GM21717 (cell line): ENCODE results near the gene NR2F2.

Source experiments
- ATAC-seq: cut with Tn5 transposase; IDR thresholded peaks from one replicate; pipeline ENCODE4 v1.9.1; 2021; ENCODE audit warnings: mild to moderate bottlenecking, moderate library complexity; ENCODE audit not compliant: unreplicated experiment

Gene NR2F2

DNA sequence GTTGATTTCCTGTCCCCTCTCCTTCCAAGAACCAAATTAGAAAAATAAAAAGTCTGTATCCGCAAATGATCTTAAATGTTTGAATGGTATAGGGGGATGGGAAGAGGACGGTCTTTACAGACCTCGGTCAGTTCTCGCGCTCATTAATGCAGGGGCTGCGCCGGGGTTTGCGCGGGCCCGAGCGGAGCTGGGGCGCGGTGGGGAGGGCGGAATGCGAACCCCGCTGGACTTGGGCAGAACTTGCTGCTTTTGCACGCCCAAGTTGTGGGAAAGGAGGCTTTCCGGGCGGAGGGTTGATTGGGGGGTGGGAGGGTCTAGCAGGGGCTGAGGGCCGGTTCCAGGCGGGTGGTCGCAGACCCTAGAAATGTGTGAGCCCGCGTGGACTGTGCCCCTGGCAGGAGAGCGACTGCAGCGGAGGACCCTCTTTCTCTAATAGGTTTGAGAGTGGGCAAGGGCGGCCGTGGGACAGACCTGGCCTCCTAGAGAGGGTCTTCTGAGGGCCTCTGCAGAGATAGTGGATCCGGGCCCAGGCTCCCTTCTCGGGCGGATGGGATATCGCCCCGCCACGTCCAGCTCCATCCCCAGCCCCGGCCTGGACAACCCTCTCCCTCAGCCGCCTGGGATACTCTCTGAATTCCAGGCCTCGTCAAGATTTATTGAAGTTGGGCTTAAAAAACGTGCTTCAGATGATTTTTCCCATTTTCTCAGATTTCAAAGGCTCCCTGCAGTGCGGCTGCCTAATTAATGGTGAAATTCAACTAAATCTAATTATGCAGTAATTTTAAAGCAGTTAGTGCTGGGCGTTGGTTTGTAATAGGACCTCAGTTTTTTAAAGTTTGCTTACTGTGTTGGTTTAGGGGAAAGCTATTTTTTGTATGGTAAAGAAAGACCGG, 11.3 kb downstream of the NR2F2 start:
- ATAC-seq: no peak

DNA sequence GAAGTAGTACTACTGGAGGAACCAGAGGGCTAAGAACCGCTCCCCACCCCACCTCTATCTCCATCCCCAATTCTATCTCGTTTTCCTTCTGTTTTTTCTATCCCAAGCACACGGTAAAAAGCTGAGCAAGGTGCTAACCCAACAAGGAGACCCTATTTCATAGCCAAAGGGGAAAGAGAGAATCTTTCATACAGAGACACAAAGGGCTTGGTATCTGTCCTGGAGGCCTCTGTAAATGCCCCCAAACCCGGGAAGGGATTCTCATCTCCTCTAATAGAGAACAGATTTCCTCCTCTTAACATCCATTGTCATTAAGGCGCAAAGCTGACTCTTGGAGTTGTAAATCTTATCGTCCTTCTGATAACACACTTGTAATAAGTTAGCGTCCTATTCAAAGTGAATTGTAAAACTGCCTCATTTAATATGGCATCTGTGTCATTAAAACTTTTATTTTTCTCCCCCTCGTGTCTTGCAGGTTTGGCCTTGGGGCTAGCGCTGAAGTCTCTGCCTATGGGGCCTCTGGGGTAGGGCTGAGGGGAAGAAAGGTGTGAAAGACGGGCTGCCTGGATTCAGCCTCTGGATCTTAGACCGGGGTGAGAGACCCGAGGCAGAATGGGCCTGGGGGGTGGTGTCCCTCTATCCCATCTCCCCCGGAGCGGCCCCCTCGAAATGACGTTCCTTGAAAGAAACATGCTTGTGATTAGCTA, 12.1 kb downstream of the NR2F2 start:
- no peak for ATAC-seq

DNA sequence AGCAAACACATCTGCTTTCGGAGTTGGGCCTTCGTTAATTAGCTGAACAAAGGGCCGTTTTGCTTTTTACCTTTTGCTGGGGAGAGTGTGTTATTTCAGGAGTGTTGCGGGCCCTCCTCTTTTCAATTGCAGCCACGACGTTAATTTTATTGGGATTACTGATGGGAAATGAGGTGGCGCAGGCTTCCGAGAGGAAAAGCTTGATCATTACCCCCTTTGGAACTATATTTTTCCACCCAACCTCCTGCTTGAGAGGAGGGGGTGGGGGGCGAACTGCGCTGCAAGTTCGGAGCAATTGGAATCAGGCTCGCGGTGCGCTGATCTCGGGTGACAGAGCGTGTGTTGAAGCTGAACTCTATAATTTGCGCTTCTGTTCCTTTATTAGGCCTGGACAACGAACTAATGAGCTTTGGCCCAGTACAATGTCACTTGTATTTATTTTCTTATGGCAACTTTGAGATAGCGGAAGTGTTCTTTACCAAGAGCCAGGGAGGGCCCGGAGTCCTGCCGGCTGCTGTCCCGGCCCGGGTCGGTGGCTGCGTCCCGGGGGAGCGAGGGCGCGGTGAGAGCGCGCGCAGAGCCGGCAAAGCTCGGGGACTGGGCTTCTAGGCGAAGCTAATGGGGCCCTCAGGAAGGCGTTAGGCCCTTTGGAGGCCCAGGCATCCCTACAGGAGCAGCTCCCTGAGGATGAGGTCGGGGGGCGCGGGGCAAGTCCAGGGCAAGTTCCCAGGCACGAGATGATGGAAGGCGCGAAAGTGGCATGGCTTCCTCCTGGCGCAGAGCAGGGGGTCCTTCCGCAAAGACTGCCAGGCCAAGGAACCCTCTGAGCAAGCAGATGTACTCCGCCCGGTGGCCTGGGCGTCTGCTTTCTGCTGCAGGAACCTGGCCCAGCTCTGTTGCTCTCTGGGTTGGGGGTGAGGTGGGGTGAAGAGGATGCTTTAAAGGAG, 12.9 kb downstream of the NR2F2 start:
- ATAC-seq: no peak

DNA sequence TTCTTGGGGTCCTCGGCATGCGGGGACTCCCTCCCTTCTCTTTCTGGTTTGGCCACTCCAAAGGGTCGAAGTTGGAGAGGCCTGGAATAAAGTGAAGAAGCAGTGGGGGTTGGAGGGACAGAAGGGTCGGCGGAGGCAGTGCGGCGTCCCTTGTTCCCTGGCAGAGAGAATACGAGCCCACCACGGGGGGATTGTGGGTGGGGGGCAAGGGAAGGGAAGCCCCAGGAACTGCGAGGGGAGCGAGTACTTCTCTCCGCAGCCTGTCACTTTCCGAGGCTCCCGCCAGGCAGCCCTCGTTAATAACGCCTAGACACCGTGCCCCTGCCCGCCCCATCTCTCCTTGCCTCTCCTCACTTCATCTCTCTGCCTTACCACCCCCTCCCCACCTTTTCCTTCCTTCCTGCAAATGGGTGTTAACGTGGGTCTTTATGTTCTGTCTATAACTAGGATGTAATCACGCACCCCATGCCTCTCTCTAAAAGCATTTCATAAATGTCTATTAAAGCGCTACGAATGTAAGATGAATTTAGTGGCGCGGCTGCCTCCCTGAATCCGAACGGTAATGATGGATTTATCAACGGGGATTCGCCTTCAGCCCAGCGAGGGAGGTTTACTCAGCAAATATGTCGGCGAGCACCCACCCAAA, 13.7 kb downstream of the NR2F2 start:
- ATAC-seq: no peak

DNA sequence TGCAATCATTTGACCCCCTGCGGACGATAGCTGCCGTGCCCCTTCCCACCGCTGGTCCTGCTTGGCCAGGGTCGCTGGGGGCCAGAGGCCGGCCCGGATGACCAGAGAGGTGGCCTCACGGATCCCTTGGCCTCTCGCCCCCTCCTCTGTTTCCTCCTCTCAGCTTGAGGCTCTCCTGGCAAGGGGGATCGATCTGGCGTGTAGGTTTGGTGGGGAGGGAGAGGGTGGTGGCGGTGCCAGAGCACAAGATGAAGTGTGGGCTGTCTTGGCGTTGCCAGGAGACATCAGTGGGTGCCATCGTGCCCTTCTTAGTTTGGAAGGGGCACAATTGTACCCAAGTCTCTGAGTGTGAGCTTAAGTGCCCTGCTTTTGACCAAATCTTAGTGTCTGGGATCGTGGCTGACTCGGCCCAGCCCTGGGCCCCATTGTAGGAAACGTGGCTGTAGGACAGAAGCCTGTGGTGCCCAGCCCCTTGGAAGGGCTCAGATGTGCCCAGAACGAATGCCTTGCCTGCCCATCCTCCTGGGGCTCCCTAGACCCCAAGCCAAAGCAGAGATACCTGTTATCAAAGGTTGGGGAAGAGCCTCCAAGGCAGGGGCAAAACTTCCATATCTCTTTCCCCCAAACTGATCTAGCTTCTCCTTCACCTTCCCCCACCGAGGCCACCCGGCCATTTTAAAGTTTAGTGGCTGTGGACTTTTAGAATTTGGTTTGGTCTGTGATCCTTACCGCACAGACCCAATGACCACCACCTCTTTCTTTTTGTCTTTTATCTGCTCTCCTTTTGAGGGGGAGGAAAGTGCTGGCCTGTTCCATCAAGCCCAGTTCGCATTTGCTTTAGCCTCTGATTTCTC, 14.4 kb downstream of the NR2F2 start:
- ATAC-seq: no peak

DNA sequence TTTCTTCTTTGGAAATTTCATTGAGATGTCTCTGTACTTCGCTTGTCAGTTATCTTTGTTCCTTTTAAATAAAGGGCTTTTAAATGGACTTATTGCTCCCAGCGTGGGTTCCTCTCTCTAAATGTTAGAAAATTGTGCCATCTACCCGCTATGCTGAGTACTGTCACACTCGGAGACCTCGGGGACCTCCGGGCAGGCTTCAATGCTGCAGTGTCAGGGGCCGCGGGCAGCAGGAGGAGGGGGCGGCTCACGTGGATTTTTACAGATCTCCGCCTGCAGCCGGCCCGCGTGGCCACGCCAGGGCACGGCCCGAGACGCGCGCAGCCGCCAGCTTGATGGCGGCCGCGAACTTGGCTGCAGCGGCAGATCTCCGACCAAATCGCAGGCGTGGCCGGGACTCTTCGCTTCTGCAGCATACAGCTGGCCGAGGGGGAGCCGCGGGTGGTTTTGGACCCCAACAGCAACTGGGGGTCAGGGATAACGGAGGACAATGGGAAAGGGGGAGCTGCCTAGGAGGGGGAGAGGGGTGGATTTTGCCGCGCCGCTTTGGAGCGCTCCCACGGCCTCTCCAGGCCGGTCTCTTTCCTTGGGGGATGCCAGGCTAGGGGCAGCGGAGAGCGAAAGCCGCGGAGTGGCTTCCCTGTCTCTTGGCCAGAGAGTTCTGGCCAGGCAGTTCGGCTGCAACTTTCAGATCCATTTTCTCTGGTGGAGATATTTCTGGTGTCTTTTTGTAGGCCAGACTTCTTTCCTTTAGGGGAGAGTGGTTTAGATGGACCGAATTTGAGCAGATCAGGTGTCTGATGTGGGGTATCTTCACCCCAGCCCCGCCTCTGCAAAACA, 15.3 kb downstream of the NR2F2 start:
- no peak for ATAC-seq

DNA sequence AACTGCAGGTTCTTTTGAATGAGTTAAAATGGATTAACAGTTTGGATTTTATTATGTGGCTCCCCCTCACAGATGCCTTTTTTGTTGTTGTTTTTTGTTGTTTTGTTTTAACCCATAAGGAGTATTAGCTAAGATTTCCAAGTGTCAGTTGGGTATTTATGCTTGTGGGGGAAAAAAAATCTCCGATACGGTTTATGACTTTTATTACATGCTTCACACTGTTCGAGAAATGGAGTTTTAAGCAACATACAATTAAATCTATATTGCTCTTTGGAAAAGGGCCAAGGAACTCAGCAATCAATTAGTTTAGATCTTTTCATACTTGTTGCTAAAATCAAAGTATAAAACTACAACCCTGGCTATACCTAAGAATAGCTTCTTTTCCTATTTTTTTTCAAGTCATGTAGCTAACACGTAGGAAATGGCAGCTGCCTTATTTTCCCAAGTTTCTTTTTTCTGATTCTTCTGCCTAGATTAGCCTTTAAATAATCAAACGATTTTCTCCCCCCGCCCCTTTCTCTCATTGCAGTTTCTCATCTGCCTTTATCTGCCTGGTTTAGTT, 16.0 kb downstream of the NR2F2 start:
- no peak for ATAC-seq

DNA sequence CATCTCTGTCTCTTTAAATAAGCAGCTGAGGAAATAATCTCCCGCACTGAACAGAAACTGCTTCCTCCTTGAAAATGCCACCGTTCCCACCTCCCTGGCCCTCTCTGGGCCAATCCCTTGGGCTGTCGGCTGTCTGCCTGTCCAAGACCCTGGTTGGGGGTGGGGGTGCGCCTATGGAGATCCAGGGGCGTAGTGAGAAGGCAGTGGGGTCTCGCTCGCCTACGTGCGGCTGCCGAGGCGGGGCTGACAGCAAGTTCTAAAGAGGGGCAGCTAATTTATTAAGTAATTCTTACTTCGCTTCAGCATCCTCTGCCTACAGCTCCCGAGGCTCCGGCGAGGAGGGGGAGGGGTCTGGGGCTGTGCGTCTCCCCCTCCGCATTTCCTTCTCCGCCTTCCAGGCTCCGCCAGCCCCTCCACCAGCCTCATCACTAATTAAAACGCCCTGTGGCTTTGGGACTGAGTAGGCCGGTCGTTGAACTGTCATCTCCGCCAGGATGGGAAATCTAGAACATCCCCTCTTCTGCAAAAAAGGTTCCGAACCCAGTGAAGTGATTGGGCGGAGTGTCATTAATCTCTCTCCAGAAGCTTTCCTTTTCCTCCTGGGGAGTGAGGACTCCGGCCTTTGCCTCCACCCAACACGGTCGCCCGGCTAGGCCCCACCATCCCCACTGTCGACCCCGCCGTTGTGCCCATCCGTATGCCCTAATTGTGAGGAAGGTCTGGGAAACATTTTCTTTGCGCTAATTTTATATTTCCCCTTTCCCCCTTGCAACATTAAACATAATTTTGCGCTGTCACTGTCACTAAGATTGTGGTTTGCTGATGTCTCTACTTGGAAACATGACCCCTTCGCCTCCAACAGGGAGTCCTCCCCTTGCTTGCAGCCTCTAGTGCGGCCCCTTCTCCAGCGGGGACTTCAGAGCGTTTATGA, 16.9 kb downstream of the NR2F2 start:
- no peak for ATAC-seq

DNA sequence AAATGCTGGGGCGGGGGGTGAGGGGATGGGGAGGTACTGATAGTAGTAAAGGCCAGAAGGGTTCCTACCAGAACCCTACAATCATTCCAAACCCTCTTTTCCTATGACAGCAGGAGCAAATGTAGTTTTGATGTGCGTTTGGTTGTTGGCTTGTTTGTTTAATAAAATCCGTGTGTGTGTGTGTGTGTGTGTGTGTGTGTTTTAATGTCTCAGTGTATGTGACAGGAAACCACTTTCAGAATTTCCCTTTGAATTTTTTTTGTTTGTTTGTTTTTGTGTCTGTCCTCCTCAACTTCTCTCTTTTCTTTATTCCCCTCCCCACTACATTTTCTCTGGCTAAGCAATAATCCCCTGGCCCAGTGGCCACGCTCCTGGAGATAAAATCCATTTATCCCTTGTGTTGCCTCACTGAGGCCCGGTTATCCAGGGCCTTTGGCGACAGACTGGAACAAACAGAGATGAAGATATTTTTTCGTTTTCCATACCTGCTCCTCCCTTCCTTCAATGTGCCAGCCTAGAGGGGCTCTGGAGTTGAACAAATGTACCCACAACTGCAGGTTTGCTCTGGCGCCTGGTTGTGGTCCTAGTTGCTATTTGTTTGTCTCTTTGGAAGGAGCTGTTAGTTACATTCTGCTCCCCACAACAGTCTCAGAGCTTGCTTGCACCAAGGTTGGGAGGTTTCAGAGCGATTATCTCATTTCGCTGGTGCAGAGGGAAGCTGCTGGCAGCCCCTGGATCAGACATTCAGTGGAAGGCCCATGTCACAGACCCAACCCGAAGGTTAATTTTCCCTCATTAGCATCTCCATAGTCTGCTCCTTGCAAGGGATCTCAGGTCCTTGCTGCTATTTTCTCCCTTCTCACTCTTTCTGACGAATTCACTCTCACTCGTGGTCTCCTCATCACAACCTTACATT, 17.9 kb downstream of the NR2F2 start:
- no peak for ATAC-seq

DNA sequence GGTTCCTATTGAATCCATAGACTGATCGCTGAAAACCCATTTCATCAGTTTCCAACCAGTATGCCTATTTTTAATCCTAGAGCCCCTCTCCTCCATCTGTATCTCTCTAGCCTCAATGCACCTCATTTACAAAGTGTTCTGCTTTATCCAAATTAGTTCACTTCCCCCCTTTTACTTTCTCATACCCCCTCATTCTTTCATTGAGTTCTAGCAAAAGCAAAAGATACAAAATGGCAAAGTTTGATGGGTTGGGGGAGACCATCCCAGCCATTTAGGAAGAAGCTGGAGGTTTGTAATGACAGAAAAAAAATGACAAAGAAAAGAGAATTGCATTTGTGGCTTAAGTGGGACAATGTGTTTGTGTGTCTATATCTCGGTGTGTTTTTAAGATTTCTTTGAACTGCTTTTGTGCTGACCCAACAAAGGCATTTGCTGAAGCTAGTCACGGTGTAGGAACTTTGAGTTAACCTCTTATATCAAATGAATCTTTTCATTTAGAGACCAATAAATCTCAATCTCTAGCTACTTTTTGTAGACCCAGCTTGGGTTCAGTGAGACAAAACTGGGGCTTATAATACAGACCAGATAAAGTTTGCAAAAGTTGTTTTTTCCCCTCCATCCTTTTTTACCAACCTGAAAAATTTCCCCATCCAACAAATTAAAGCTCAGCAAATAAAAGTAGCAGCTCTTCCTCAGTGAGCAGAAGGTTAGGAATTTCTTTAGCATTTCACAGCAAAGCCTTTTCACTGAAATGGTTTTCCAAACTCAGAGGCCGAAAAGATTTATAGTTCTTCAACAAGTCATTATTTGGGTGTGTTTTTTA, 18.7 kb downstream of the NR2F2 start:
- no peak for ATAC-seq

DNA sequence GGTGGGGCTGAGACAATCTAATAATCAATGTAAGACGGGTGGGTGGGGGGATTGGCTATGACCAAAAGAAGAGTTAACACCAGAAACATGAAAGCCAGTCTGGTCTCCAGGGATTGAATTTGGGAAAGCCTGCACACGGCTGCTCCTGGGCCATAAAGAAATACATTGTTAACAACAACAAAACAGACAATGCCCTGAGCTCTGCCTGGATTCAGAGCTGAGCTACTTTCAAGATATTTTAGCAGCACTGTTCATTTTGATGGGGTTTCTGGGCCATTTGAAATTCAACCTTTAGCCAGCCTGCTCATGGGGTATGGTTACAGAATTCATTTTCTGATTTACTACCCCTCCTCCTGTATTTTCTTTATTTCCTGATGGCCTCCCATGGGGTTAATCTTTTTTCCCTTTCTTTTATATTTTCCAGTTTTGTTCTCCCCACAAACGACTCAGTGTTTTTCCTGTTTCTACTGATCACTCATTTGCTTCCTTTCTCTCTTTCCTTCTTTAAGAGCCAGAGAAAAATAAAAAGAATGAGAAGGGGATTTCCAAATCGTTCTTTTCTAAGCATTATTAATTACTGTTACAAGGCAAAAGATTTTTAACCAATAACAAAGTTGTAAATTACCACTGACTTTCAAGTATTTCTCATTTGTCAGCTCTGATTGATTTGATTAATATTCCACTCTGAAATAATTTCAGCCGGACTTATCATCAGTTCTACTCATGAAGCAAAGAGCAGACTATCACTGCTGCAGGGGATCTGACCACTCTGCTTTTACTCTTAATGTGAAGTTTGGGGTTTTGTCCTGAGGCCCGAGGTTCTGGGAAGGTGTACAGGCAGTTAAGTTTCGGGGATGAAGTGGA, 19.6 kb downstream of the NR2F2 start:
- ATAC-seq: no peak

DNA sequence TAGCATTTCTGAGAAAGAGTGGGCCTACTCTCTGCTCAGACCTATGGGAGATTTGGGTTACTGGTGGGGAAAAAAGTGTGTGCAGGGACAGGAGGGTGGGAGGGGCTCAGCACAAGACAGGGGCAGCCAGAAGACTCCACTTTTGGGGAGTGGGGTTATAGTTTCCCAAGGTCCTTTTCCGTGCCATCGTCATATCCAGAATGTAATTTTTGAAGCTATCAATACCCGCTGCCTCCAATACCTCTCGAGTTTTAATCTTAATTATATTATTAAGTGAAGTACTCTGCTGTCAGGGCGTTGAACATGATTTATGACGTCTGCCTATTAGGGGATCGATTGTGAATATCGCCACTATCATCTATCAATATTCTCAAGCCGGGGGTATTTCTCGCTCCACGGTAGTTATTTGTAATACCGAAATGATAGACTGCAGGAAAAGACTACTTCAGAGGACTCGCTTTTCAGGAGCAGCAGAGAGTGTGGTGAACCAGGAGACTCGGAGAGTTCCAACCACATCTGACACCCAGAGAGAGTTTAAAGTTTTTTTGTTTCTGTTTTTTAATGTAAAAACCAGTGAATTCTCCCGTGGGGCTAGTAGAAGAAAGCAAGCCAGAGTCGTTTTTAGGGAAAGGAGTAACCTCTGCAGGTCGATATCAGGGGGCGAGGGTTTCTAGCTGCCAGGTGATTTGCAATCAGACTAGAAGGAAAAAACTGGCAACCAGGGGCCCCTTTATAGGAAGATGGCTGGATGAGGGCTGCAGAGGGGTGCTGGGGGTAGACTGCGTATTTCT, 20.6 kb downstream of the NR2F2 start:
- no peak for ATAC-seq

DNA sequence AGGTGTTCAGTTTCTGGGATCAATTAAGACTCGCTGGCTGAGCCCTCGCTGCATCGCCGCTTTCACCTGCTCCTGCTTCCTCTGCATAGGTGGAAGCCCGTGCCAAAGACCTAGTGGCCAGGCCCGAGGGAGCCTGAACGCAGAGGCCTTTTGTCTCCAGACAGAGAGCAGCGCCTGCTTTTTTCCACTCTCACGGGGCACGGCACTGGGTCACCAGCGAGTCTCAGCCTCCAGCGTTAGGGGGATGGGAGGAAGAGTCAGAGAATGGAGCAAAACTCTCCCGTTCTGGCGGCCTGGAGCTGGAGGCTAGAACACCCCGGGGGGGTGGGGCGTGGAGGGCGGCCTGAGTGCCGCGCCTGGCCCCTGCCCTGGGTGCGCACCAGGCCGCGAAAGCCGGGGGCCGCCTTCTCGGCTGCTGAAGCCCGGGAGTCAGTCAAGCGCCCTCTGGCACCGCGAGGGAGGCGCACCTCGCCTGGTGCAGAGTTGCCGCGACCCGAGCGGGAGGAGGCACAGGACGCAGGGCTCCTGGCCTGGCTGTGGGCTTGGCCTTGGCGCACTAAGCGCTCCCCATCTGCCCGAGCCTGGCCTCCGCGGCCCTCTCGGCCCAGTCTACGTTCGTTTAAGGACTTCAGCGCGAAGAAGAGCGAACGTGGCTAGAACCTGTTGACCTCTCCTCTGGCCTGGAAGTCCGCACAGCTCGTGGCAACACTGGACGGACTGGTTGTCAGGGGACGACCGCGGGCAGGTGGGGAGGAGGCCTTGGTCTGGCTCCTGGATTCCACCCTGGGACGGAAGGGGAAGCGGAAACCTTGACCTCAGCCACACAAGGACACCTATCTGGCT, 21.5 kb downstream of the NR2F2 start:
- no peak for ATAC-seq
